C4-2B (cell line): ENCODE data around the gene TRANK1.

Source experiments
- CTCF ChIP-seq: fragments of 450-650 bp; conservative IDR thresholded peaks from 2 replicates; pipeline ENCODE4 v1.5.1; 2017; ENCODE audit warnings: mild to moderate bottlenecking
- ZFX ChIP-seq: fragments of 450-650 bp; IDR thresholded peaks from 2 replicates; pipeline ENCODE4 v1.6.1; 2017

- TF ChIP-seq CTCF (no peak), ZFX (no peak)
Observed at GRCh38 chr3:36815375-36815774, 129.5 kb downstream of the TRANK1 start.
